GM23338 (cell line): ENCODE data around the gene MAN1C1. TPM values are rescaled to one million over a fixed set of nuclear protein-coding genes. Genes with fewer than 3 reads are reported as not detected.

Experiments
- ATAC-seq: fragments of 200-7000 bp; cut with Tn5 transposase; 3 replicates; pipeline ENCODE4 v1.9.1; 2020
- DNase-seq: peaks from one replicate; pipeline ENCODE4 v3.0.0-alpha.2; 2015; ENCODE audit warnings: low spot score
- H2AFZ ChIP-seq: fragments of 200-600 bp; sonication (generic); 2 replicates; pipeline ENCODE4 v1.8.0; 2016; ENCODE audit warnings: antibody characterized with exemption, mild to moderate bottlenecking, moderate library complexity
- H3F3A ChIP-seq: fragments of 200-600 bp; sonication (generic); replicated peaks from 2 replicates; pipeline ENCODE4 v1.8.0; 2017; ENCODE audit warnings: antibody characterized with exemption, mixed run types, low read depth
- H3K27ac ChIP-seq: fragments of 200-600 bp; sonication (generic); 2 replicates; pipeline ENCODE4 v1.6.1; 2016; ENCODE audit warnings: low read depth
- H3K27me3 ChIP-seq: fragments of 200-600 bp; sonication (generic); 2 replicates; pipeline ENCODE4 v1.8.0; 2016; ENCODE audit warnings: mild to moderate bottlenecking, mixed run types, moderate library complexity; ENCODE audit not compliant: insufficient read depth
- H3K36me3 ChIP-seq: fragments of 200-600 bp; sonication (generic); 2 replicates; pipeline ENCODE4 v1.8.0; 2016; ENCODE audit warnings: mild to moderate bottlenecking; ENCODE audit not compliant: insufficient read depth
- H3K4me1 ChIP-seq: fragments of 200-600 bp; sonication (generic); 2 replicates; pipeline ENCODE4 v1.8.0; 2016; ENCODE audit warnings: mild to moderate bottlenecking, moderate library complexity; ENCODE audit not compliant: insufficient read depth
- H3K4me2 ChIP-seq: fragments of 200-600 bp; sonication (generic); 2 replicates; pipeline ENCODE4 v1.7.1; 2017; ENCODE audit warnings: mixed run types
- H3K4me3 ChIP-seq: fragments of 200-600 bp; sonication (generic); 2 replicates; pipeline ENCODE4 v1.6.1; 2016; ENCODE audit warnings: mixed run types
- H3K79me2 ChIP-seq: fragments of 200-600 bp; sonication (generic); replicated peaks from 2 replicates; pipeline ENCODE4 v1.8.0; 2017; ENCODE audit warnings: mild to moderate bottlenecking; ENCODE audit not compliant: insufficient read depth
- H3K9me2 ChIP-seq: fragments of 200-600 bp; sonication (generic); 2 replicates; pipeline ENCODE4 v1.8.0; 2017; ENCODE audit not compliant: insufficient read depth
- H4K20me1 ChIP-seq: fragments of 200-600 bp; sonication (generic); replicated peaks from 2 replicates; pipeline ENCODE4 v1.8.0; 2017; ENCODE audit warnings: mild to moderate bottlenecking; ENCODE audit not compliant: insufficient read depth
- H3K27ac Mint-ChIP-seq: 2 replicates; pipeline ENCODE4 v1.8.0; 2020; ENCODE audit warnings: inconsistent platforms, mild to moderate bottlenecking, moderate library complexity, mixed read lengths
- H3K27me3 Mint-ChIP-seq: 3 replicates; pipeline ENCODE4 v1.8.0; 2022; ENCODE audit warnings: low read depth, mild to moderate bottlenecking, moderate library complexity, mixed read lengths, inconsistent platforms; ENCODE audit not compliant: insufficient read depth, poor library complexity
- H3K36me3 Mint-ChIP-seq: 3 replicates; pipeline ENCODE4 v1.8.0; 2021; ENCODE audit warnings: low read depth, mild to moderate bottlenecking, inconsistent platforms, moderate library complexity, mixed read lengths
- H3K4me1 Mint-ChIP-seq: 3 replicates; pipeline ENCODE4 v1.8.0; 2020; ENCODE audit warnings: mild to moderate bottlenecking, inconsistent platforms, mixed read lengths
- H3K4me3 Mint-ChIP-seq: 3 replicates; pipeline ENCODE4 v1.8.0; 2021; ENCODE audit warnings: moderate library complexity, mild to moderate bottlenecking, inconsistent platforms, mixed read lengths
- H3K9me3 Mint-ChIP-seq: 3 replicates; pipeline ENCODE4 v1.8.0; 2020; ENCODE audit warnings: moderate library complexity, mild to moderate bottlenecking, inconsistent platforms, mixed read lengths
- CREB1 ChIP-seq: fragments of 250-450 bp; sonication (Bioruptor Pico); IDR thresholded peaks from 2 replicates; pipeline ENCODE4 v1.5.0; 2020; ENCODE audit warnings: low read depth, mild to moderate bottlenecking, moderate library complexity
- EZH2 ChIP-seq: fragments of 200-600 bp; sonication (generic); IDR thresholded peaks from one replicate; pipeline ENCODE4 v1.8.0; 2017; ENCODE audit warnings: antibody characterized with exemption, mild to moderate bottlenecking, low read depth; ENCODE audit not compliant: unreplicated experiment
- EZH2phosphoT487 ChIP-seq: fragments of 200-600 bp; sonication (generic); IDR thresholded peaks from one replicate; pipeline ENCODE4 v1.8.1; 2018; ENCODE audit warnings: antibody characterized with exemption; ENCODE audit not compliant: unreplicated experiment
- JUNB ChIP-seq: IDR thresholded peaks from one replicate; pipeline ENCODE4 v1.6.1; 2016; ENCODE audit warnings: antibody characterized with exemption; ENCODE audit not compliant: unreplicated experiment
- NANOG ChIP-seq: IDR thresholded peaks from 2 replicates; pipeline ENCODE4 v1.6.1; 2016; ENCODE audit warnings: antibody characterized with exemption, borderline replicate concordance
- POLR2AphosphoS5 ChIP-seq: IDR thresholded peaks from 2 replicates; pipeline ENCODE4 v1.6.1; 2016; ENCODE audit warnings: antibody characterized with exemption, low read depth
- STAT1 ChIP-seq: IDR thresholded peaks from one replicate; pipeline ENCODE4 v1.6.1; 2016; ENCODE audit warnings: antibody characterized with exemption; ENCODE audit not compliant: unreplicated experiment
- ZNF114 ChIP-seq: fragments of 250-450 bp; sonication (Bioruptor Pico); IDR thresholded peaks from 2 replicates; pipeline ENCODE4 v1.5.0; 2020; ENCODE audit warnings: mild to moderate bottlenecking, moderate library complexity
- ZNF331 ChIP-seq: fragments of 250-450 bp; sonication (Bioruptor Pico); IDR thresholded peaks from 2 replicates; pipeline ENCODE4 v1.5.0; 2020; ENCODE audit warnings: low read depth, mild to moderate bottlenecking, moderate library complexity
- polyA plus RNA-seq: library from polyadenylated mRNA; unstranded; fragments of >200 nt; fragmentation: Nextera tagmentation; extraction: Ambion mirVana; gene quantifications from 2 replicates; pipeline ENCODE4 v1.2.1, GENCODE V29; 2016
- total RNA-seq: library from RNA; depleted of rRNA; stranded (reverse); fragments of >200 nt; shearing (Covaris generic); gene quantifications from 2 replicates; pipeline ENCODE4 v1.2.3, GENCODE V29; 2014
- TF ChIP-seq, protein P1 (sequence below), 2 experiments: fragments of 200-600 bp in 1 of 2; sonication (generic) in 1 of 2; conservative IDR thresholded peaks; 2 replicates each; pipeline versions ENCODE4 v1.5.1 to v1.6.1; 2016 to 2017; ENCODE audit warnings: antibody characterized with exemption in 2 of 2, low read depth in 2 of 2, mild to moderate bottlenecking in 2 of 2, moderate library complexity in 1 of 2
- TF ChIP-seq, protein P2 (sequence below): fragments of 250-450 bp; sonication (Bioruptor Pico); IDR thresholded peaks from 2 replicates; pipeline ENCODE4 v1.5.0; 2020; ENCODE audit warnings: mild to moderate bottlenecking, moderate library complexity
- TF ChIP-seq, protein P3 (sequence below): IDR thresholded peaks from one replicate; pipeline ENCODE4 v1.6.1; 2018; ENCODE audit warnings: antibody characterized with exemption; ENCODE audit not compliant: unreplicated experiment
- TF ChIP-seq, protein P4 (sequence below): IDR thresholded peaks from 2 replicates; pipeline ENCODE4 v1.6.1; 2016; ENCODE audit warnings: antibody characterized with exemption

The MAN1C1 gene
- total and polyA plus RNA-seq, 2 experiments from 2014 or later, result 5.4 to 13.6 TPM

DNA sequence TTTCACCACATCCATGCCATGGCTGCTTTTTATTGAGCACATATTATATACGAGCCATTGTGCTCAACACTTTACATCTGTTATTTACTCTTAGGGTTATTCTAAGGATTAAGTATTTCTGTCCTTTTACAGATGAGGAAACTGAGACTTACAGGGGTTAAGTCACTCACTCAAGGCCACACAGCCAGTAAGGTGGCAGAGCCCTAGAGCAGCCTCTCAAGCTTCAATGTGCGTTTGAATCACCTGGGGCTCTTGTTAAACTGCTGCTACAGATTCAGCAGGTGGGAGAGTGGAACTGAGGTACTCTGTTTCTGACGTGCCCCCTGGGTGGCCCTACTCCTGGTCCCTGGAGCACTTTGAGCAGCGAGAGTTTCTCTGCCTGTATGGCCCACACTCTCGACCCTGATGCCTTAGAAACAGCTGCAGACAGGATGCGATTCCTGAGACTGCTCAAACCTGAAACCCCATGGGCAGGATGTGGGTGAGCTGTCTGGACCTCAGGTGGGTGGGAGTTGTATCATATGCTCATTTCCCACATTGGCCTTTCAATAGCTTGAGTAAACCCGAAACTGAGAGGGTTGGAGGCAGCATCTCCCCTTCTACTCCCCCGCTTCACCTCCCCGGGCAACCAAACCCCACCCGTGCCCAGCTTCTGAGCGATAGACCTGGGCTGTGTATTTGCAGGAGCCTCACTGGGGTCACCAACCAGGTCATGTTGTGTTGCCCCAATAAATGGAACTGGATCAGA lies 59.3 kb downstream of the MAN1C1 start:
- Histone ChIP-seq H4K20me1 (no peaks in the 10 kb centered on the region), H3K4me1 (peaks cover 9% of the 10 kb centered on the region), H3K36me3 (no peaks in the 10 kb centered on the region), H3K27ac (no peak overlapping the region), H2AFZ (no peak overlapping the region), H3K9me2 (no peaks in the 10 kb centered on the region), H3K27me3 (no peaks in the 10 kb centered on the region), H3K4me2 (no peak overlapping the region), H3K4me3 (no peak overlapping the region), H3K79me2 (no peaks in the 10 kb centered on the region), H3F3A (no peaks in the 10 kb centered on the region)
- ATAC-seq (no peak), DNase-seq (no peak)
- TF ChIP-seq NANOG (no peak), ZNF114 (CRISPR knock-in tag) (no peak), STAT1 (no peak), JUNB (no peak), ZNF331 (CRISPR knock-in tag) (no peak), EZH2 (no peak), POLR2AphosphoS5 (no peak), EZH2phosphoT487 (no peak), CREB1 (CRISPR knock-in tag) (no peak)
- TF ChIP-seq, protein P1, sequence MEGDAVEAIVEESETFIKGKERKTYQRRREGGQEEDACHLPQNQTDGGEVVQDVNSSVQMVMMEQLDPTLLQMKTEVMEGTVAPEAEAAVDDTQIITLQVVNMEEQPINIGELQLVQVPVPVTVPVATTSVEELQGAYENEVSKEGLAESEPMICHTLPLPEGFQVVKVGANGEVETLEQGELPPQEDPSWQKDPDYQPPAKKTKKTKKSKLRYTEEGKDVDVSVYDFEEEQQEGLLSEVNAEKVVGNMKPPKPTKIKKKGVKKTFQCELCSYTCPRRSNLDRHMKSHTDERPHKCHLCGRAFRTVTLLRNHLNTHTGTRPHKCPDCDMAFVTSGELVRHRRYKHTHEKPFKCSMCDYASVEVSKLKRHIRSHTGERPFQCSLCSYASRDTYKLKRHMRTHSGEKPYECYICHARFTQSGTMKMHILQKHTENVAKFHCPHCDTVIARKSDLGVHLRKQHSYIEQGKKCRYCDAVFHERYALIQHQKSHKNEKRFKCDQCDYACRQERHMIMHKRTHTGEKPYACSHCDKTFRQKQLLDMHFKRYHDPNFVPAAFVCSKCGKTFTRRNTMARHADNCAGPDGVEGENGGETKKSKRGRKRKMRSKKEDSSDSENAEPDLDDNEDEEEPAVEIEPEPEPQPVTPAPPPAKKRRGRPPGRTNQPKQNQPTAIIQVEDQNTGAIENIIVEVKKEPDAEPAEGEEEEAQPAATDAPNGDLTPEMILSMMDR (conservative IDR thresholded peaks at IDR 0.05; ENCODE audit: low read depth in 2 of 2), result no peak
- TF ChIP-seq, protein P2, sequence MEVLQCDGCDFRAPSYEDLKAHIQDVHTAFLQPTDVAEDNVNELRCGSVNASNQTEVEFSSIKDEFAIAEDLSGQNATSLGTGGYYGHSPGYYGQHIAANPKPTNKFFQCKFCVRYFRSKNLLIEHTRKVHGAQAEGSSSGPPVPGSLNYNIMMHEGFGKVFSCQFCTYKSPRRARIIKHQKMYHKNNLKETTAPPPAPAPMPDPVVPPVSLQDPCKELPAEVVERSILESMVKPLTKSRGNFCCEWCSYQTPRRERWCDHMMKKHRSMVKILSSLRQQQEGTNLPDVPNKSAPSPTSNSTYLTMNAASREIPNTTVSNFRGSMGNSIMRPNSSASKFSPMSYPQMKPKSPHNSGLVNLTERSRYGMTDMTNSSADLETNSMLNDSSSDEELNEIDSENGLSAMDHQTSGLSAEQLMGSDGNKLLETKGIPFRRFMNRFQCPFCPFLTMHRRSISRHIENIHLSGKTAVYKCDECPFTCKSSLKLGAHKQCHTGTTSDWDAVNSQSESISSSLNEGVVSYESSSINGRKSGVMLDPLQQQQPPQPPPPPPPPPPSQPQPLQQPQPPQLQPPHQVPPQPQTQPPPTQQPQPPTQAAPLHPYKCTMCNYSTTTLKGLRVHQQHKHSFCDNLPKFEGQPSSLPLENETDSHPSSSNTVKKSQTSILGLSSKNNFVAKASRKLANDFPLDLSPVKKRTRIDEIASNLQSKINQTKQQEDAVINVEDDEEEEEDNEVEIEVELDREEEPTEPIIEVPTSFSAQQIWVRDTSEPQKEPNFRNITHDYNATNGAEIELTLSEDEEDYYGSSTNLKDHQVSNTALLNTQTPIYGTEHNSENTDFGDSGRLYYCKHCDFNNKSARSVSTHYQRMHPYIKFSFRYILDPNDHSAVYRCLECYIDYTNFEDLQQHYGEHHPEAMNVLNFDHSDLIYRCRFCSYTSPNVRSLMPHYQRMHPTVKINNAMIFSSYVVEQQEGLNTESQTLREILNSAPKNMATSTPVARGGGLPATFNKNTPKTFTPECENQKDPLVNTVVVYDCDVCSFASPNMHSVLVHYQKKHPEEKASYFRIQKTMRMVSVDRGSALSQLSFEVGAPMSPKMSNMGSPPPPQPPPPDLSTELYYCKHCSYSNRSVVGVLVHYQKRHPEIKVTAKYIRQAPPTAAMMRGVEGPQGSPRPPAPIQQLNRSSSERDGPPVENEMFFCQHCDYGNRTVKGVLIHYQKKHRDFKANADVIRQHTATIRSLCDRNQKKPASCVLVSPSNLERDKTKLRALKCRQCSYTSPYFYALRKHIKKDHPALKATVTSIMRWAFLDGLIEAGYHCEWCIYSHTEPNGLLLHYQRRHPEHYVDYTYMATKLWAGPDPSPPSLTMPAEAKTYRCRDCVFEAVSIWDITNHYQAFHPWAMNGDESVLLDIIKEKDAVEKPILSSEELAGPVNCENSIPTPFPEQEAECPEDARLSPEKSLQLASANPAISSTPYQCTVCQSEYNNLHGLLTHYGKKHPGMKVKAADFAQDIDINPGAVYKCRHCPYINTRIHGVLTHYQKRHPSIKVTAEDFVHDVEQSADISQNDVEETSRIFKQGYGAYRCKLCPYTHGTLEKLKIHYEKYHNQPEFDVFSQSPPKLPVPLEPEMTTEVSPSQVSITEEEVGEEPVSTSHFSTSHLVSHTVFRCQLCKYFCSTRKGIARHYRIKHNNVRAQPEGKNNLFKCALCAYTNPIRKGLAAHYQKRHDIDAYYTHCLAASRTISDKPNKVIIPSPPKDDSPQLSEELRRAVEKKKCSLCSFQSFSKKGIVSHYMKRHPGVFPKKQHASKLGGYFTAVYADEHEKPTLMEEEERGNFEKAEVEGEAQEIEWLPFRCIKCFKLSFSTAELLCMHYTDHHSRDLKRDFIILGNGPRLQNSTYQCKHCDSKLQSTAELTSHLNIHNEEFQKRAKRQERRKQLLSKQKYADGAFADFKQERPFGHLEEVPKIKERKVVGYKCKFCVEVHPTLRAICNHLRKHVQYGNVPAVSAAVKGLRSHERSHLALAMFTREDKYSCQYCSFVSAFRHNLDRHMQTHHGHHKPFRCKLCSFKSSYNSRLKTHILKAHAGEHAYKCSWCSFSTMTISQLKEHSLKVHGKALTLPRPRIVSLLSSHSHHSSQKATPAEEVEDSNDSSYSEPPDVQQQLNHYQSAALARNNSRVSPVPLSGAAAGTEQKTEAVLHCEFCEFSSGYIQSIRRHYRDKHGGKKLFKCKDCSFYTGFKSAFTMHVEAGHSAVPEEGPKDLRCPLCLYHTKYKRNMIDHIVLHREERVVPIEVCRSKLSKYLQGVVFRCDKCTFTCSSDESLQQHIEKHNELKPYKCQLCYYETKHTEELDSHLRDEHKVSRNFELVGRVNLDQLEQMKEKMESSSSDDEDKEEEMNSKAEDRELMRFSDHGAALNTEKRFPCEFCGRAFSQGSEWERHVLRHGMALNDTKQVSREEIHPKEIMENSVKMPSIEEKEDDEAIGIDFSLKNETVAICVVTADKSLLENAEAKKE (CRISPR knock-in tag), result no peak
- TF ChIP-seq, protein P3, sequence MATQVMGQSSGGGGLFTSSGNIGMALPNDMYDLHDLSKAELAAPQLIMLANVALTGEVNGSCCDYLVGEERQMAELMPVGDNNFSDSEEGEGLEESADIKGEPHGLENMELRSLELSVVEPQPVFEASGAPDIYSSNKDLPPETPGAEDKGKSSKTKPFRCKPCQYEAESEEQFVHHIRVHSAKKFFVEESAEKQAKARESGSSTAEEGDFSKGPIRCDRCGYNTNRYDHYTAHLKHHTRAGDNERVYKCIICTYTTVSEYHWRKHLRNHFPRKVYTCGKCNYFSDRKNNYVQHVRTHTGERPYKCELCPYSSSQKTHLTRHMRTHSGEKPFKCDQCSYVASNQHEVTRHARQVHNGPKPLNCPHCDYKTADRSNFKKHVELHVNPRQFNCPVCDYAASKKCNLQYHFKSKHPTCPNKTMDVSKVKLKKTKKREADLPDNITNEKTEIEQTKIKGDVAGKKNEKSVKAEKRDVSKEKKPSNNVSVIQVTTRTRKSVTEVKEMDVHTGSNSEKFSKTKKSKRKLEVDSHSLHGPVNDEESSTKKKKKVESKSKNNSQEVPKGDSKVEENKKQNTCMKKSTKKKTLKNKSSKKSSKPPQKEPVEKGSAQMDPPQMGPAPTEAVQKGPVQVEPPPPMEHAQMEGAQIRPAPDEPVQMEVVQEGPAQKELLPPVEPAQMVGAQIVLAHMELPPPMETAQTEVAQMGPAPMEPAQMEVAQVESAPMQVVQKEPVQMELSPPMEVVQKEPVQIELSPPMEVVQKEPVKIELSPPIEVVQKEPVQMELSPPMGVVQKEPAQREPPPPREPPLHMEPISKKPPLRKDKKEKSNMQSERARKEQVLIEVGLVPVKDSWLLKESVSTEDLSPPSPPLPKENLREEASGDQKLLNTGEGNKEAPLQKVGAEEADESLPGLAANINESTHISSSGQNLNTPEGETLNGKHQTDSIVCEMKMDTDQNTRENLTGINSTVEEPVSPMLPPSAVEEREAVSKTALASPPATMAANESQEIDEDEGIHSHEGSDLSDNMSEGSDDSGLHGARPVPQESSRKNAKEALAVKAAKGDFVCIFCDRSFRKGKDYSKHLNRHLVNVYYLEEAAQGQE, result no peak
- TF ChIP-seq, protein P4, sequence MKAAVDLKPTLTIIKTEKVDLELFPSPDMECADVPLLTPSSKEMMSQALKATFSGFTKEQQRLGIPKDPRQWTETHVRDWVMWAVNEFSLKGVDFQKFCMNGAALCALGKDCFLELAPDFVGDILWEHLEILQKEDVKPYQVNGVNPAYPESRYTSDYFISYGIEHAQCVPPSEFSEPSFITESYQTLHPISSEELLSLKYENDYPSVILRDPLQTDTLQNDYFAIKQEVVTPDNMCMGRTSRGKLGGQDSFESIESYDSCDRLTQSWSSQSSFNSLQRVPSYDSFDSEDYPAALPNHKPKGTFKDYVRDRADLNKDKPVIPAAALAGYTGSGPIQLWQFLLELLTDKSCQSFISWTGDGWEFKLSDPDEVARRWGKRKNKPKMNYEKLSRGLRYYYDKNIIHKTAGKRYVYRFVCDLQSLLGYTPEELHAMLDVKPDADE, result no peak
- Mint-ChIP-seq H3K27me3 (peaks cover 9% of the 10 kb centered on the region), H3K4me3 (no peak overlapping the region), H3K9me3 (no peaks in the 10 kb centered on the region; the same call in 2 of the 3 replicates), H3K36me3 (no peaks in the 10 kb centered on the region), H3K4me1 (peaks cover 26% of the 10 kb centered on the region), H3K27ac (no peak overlapping the region)
